Measurements from ENCODE around the gene CACNA1B. TPM values are rescaled to one million over a fixed set of nuclear protein-coding genes. Genes with fewer than 3 reads are reported as not detected.
A peak's percentile ranks its signal among the peaks of the same experiment; 100 is the strongest.

CACNA1B gene
- total RNA-seq, 4 donors from 2014 or later, result 0.08 TPM; not detected in 2

DNA sequence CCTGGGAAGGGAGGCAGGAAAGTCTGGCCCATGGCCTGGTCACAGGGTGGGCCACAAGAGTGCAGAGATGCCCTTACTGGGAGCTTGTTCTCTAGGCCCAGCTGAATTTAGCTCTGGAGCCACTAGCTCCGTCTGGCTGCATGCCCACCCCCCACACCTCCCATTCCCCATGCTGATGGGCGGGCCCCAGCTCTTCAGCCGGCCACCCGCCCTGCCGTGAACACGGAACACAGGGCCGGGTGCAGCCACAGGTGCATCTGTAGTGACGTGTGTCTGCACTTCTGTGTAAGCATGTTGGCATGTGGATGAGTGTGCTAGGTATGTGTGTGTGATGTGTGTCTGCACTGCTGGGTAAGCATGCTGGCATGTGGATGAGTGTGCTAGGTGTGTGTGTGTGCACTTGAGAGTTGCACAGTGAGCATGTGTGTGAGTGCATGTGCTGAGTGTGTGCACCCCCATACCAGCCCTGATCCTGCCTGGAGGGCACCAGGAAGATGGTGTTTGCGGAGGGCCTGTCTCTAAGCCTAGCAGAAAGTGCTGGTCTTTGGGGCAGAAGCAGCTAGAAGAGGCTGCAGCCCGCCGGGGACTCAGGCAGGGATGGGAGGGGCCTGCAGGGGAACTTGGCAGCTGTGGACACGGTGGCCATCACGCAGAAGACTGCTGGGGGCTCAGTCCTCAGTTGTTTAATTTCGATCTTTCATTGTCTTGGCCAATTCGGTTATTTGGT, 136.4 kb downstream of the CACNA1B start:
- Histone ChIP-seq H3K36me3 (no peaks in the 10 kb centered on the region), H3K4me1 (no peaks in the 10 kb centered on the region), H3K27ac (no peak overlapping the region), H3K4me3 (no peak overlapping the region), H3K9me3 (no peaks in the 10 kb centered on the region), H3K27me3 (no peaks in the 10 kb centered on the region)
- TF ChIP-seq POLR2AphosphoS5 (IDR thresholded peaks at IDR 0.05) (no peak), EP300 (IDR thresholded peaks at IDR 0.05) (no peak), CTCF (IDR thresholded peaks at IDR 0.05) (no peak), POLR2A (IDR thresholded peaks at IDR 0.05) (no peak)
- 66% methylated on average over 8 of the region's 15 CpGs for WGBS
- DNase-seq (ENCODE audit: low spot score in 2 of 2), result no peak

GRCh38 chr9:138014563-138014945, 137.0 kb downstream of the CACNA1B start:
- TF ChIP-seq POLR2AphosphoS5 (IDR thresholded peaks at IDR 0.05) (no peak), EP300 (IDR thresholded peaks at IDR 0.05) (no peak), CTCF (IDR thresholded peaks at IDR 0.05) (no peak), POLR2A (IDR thresholded peaks at IDR 0.05) (no peak)
- DNase-seq (ENCODE audit: low spot score in 2 of 2), result peak in 1 of 2 donors; percentile 58
- no peaks in the 10 kb centered on the region for H3K27me3 ChIP-seq
- H3K4me1 ChIP-seq, result no peaks in the 10 kb centered on the region
- H3K27ac ChIP-seq, result no peak overlapping the region
- H3K9me3 ChIP-seq, result no peaks in the 10 kb centered on the region
- H3K36me3 ChIP-seq, result no peaks in the 10 kb centered on the region
- H3K4me3 ChIP-seq, result no peak overlapping the region
- WGBS, result 79% methylated on average over 5 of the region's 6 CpGs

- peak; percentile 20 to 49 for DNase-seq (ENCODE audit: low spot score in 2 of 2)
- no peak for TF ChIP-seq EP300 (IDR thresholded peaks at IDR 0.05)
- no peak for TF ChIP-seq CTCF (IDR thresholded peaks at IDR 0.05)
- TF ChIP-seq POLR2AphosphoS5 (IDR thresholded peaks at IDR 0.05), result no peak
- TF ChIP-seq POLR2A (IDR thresholded peaks at IDR 0.05), result no peak
Measured at GRCh38 chr9:138015021-138015829, 137.6 kb downstream of the CACNA1B start.

DNA sequence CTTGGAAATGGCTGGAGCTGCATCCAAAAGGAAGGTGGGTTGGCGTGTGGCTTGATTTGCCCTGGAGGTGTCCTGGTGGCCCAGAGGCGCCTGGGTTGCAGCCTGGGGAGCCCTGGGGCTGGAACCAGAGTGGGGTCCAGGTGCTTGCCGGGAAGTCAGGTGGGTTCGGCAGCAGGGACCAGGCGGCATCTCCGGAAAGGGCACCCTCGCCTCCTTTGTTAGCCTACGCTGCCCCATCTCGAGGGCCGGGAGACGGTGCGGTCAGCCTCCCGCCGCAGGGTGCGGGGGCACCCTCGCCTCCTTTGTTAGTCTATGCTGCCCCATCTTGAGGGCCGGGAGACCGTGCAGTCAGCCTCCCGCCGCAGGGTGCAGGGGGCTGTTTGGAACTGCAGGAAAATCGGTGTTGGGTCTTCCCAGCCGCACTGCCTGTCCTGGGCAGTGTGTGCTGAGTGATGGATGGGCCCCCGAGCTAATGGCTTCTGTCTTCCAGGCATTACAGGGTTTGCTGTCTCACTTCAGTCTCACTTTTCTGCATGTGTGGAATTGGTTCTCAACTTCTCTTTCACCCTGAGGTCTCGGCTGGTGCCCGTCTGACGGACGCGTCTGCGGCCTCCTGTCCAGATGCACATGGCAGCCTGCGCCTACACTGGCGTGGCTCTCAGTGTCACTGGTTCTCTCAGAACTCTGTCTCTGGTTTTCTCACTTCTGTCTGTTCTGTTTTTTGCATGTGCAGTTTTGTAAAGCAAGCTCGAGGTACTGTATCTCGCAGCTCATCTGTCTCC, 139.0 kb downstream of the CACNA1B start:
- Histone ChIP-seq H3K36me3 (no peaks in the 10 kb centered on the region), H3K9me3 (no peaks in the 10 kb centered on the region), H3K4me1 (no peaks in the 10 kb centered on the region), H3K27ac (no peak overlapping the region), H3K4me3 (no peak overlapping the region), H3K27me3 (peaks cover 10% of the 10 kb centered on the region)
- TF ChIP-seq EP300 (IDR thresholded peaks at IDR 0.05) (no peak), CTCF (IDR thresholded peaks at IDR 0.05) (no peak), POLR2AphosphoS5 (IDR thresholded peaks at IDR 0.05) (no peak), POLR2A (IDR thresholded peaks at IDR 0.05) (no peak)
- WGBS, result 74% methylated on average over 14 of the region's 33 CpGs
- no peak for DNase-seq (ENCODE audit: low spot score in 2 of 2)

More at GRCh38 chr9:138015021-138015829, 137.6 kb downstream of the CACNA1B start:
- Histone ChIP-seq H3K4me1 (no peaks in the 10 kb centered on the region), H3K4me3 (no peak overlapping the region), H3K9me3 (no peaks in the 10 kb centered on the region), H3K27ac (no peak overlapping the region), H3K36me3 (no peaks in the 10 kb centered on the region), H3K27me3 (no peaks in the 10 kb centered on the region)
- WGBS, result 91% methylated on average over 7 of the region's 25 CpGs

Measured in suprapubic skin (tissue), 4 donors.